Activated effector memory CD4-positive, alpha-beta T cell treated with Interleukin-2 at 50 U/mL for 16 hours (primary cell): ENCODE results near the gene LPAR6.
"Not testable (repeated sequence)": the region's sequence is repeated elsewhere in the genome, so short reads cannot be mapped to it uniquely, and the experiment has no call there.

ENCODE experiments used
- DNase-seq: peaks from one replicate; pipeline ENCODE4 v3.0.0-alpha.2; 2020

Gene LPAR6, protein sequence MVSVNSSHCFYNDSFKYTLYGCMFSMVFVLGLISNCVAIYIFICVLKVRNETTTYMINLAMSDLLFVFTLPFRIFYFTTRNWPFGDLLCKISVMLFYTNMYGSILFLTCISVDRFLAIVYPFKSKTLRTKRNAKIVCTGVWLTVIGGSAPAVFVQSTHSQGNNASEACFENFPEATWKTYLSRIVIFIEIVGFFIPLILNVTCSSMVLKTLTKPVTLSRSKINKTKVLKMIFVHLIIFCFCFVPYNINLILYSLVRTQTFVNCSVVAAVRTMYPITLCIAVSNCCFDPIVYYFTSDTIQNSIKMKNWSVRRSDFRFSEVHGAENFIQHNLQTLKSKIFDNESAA

DNA sequence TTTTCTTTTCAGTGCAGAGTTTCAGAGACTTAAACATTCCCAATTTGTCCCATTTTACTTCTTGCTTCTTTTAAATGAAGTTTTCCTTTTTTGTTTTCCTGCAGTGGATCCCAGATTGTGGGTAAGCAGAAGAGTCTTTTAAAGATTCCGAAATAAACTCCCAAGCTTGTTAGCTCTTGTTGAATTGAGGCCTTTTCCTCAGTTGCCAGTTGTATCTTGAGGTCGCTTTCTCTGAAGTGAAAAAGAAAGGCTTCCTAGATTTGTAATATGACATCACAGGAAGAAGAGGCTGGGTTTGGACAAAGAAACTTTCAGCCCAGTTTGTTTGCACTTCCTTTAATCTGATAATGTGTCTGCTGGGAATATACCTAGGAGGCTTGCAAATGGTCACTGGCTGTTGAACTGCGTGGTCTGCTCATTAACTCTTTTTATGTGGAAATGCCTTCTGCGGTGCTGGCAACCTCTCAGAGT lies at the start of gene LPAR6:
TSS of gene LPAR6 (minus strand) at position 233 of the 471 bp plus-strand sequence. CDS start 690 bp downstream, outside the sequence.
- DNase-seq: no peak

GRCh38 chr13:48457578-48458242 lies 44.8 kb upstream of the LPAR6 start:
- DNase-seq: no peak

GRCh38 chr13:48456546-48456945 lies 43.6 kb upstream of the LPAR6 start:
- no peak for DNase-seq

- not testable (repeated sequence) for DNase-seq
Measured at GRCh38 chr13:48451196-48451595, 38.3 kb upstream of the LPAR6 start.

- DNase-seq: no peak
Measured at GRCh38 chr13:48449656-48450055, 36.7 kb upstream of the LPAR6 start.

GRCh38 chr13:48448959-48449614 lies 36.2 kb upstream of the LPAR6 start:
- no peak for DNase-seq

DNA sequence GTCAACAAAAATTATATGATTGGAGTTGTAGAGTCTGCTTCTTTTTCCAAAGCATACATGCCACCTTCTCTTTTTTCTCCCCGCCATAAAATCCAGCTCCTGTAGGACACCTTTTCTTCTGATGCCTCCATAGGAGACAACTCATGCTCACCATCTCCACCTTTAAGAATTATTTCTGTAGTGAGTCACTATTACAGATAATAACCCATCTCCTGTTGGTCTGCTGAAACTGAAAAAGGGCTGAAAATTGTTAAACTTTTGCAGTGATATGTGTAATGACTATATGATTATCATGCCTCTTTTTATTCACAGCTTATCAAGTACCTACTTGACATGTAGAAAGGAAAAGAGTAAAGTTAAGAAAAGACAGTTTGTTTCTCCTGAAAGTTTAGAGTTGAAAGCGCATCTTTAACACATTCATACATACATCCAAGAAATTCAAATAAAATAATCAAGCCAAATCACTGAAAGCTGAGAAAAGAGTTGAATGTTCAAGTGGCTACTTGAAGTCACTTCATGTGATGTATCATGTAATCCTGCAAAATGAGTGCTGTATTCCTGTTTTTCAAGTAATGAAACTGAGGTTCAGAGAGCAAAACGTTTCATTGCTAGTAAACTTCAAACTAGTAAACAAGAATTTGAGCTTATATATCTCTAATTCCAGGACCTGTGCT lies 35.5 kb upstream of the LPAR6 start:
- no peak for DNase-seq

- DNase-seq: no peak
Measured at GRCh38 chr13:48446464-48446863, 33.6 kb upstream of the LPAR6 start.

GRCh38 chr13:48443442-48444208 lies 30.7 kb upstream of the LPAR6 start:
- no peak for DNase-seq

- DNase-seq: no peak
Measured at GRCh38 chr13:48437371-48437770, 24.5 kb upstream of the LPAR6 start.

DNA sequence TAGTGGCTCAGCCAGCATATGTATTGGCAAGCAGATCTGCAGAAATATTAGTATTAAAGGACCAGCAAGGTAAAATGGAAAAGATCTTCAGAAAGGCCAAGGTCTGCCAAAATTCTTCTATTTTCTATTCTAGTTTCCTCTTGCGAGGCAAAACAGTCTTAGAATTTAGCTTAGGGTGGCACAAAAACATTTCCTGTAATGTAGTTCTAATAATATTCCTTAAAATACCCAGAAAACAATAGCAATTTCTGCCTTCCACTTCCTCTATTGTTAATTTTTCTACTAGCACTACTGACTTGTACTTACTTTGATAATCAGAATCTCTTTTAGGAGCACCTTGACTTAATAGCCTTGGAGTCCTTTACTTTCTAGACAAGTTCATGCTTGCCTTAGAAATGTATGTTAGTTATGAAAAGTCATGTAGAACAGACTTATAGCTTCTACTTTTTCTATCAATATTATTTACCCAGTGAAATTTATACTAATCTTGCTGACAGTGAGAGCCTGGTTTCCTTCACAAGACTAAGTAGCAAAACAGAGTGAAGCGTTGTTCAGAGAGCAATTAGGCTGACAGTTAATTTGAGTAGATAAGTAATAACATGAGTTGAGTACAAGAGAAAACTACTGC lies 23.9 kb upstream of the LPAR6 start:
- DNase-seq: no peak

DNA sequence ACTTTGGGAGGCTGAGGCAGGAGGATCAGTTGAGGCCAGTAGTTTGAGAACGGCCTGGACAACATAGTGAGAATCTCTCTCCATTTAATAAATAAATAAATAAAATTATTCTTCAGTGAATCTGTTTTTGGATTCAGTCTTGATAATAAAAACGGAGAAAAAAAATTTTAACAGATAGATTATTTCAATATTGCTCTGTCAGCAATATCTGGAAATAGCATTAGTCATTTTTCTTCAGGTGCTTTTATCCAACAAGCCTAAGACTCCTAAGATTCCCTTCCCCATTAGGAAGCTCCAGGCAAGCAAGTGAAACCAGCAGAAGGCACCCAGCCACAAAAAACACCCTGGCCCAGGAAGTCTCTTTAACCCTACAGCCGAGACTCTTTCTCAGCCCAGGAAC lies 21.3 kb upstream of the LPAR6 start:
- DNase-seq: no peak

DNA sequence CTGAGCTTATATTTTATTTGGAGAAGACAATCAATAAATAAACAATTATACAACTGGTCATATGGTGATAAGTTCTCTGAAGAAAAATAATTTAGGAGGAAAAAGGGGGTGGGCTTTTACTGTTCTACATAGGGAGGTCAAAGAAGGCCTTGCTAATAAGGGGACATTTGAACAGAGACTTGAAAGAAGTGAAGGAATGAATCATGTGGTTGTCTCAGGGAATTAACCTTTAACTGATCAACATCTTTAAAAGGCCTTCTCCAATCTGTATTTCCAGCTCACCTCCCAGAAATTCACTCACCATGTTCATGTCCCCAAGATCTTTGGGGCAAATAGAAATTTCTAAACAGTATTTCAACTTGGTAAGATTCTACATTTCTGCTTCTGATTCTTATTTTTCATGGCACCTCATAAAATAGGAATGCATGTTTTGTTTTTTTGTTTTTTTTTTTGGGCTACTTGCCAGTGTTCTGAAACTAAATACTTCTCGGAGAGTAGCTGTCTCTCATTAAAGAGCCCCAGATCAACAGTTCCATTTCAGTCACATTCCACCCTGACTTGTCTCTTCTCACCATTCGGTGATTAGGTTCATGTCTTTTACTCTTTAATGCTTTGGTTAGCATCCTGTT lies 19.2 kb upstream of the LPAR6 start:
- DNase-seq: no peak

GRCh38 chr13:48431431-48431830 lies 18.5 kb upstream of the LPAR6 start:
- DNase-seq: no peak

DNA sequence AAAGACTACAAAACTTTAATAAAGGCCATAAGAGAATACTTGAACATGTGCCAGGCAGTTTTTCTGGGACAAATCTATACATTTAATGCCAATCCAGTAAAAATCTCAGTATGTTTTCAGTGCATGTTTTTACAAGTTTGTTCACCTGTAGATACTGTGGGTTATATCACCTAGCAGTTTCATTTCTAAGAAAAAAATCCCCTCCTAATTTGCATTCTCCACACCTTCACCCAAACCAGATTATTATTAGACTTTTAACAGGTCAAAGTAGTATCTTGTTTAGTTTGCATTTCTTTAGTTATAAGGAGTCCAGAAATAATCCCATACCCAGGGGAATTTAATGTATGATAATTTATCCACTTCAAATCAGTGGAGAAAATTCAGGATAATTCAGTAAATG lies 17.0 kb upstream of the LPAR6 start:
- no peak for DNase-seq

DNA sequence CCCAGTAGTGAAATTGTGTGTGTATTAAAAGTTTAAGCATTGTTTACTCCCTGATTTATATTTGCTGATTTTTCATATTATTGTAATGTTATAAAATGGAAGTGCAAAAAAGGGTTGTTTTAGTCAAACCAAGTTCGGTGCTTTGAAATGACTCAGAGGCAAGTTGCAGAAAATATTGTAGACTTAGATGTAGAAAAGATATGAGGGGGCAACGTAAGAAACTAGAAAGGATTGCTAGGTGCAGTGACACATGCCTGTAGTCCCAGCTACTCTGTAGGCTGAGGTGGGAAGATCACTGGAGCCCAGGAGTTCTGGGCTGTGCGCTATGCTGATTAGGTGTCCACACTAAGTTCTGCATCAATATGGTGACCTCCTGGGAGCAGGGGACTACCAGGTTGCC lies 16.1 kb upstream of the LPAR6 start:
- no peak for DNase-seq

GRCh38 chr13:48426755-48427298 lies 13.9 kb upstream of the LPAR6 start:
- DNase-seq: not testable (repeated sequence)

- DNase-seq: no peak
Measured at GRCh38 chr13:48426052-48426451, 13.1 kb upstream of the LPAR6 start.

DNA sequence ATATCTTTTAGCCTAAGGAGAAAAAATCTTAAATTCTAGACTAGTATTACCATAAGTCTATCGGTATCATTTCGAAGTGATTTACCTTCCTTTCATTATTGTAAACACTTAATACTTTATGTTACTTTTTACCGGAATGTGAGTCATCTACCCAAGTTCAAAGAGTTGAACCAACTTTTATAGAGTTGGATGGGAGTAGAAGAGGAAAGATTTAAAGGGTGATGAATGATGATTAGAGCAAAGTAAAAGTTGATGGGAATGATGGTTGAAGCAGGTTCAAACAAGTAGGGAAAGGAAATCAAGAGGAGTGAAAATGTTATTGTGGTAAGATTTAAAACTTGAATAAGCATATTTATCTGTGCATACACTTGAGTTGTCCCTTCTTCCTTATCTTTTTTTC lies 11.3 kb upstream of the LPAR6 start:
- no peak for DNase-seq

- not testable (repeated sequence) for DNase-seq
Measured at GRCh38 chr13:48422003-48422402, 9.1 kb upstream of the LPAR6 start.

GRCh38 chr13:48415516-48415915 lies 2.6 kb upstream of the LPAR6 start:
- no peak for DNase-seq
